ENCODE results near the gene CNST. TPM values are rescaled to one million over a fixed set of nuclear protein-coding genes. Genes with fewer than 3 reads are reported as not detected.
A peak's percentile ranks its signal among the peaks of the same experiment; 100 is the strongest.
"Not testable (repeated sequence)": the region's sequence is repeated elsewhere in the genome, so short reads cannot be mapped to it uniquely, and the experiment has no call there.

Gene CNST
- total RNA-seq, 1 donor from 2014 or later = 31.0 TPM

- DNase-seq = no peak
Measured at GRCh38 chr1:246622035-246622652, 55.9 kb downstream of the CNST start.

GRCh38 chr1:246624091-246624490 lies 57.8 kb downstream of the CNST start:
- DNase-seq = no peak

GRCh38 chr1:246629030-246629429 lies 62.8 kb downstream of the CNST start:
- no peak for DNase-seq

- DNase-seq = no peak
Measured at GRCh38 chr1:246629976-246630375, 63.7 kb downstream of the CNST start.

- peak; percentile 23 for DNase-seq
Measured at GRCh38 chr1:246631426-246631825, 65.2 kb downstream of the CNST start.

GRCh38 chr1:246632281-246633168 lies 66.3 kb downstream of the CNST start:
- DNase-seq = peak; percentile 12

GRCh38 chr1:246634659-246635058 lies 68.4 kb downstream of the CNST start:
- DNase-seq = not testable (repeated sequence)

- DNase-seq = no peak
Measured at GRCh38 chr1:246638941-246639655, 72.8 kb downstream of the CNST start.

- no peak for DNase-seq
Measured at GRCh38 chr1:246639732-246640131, 73.5 kb downstream of the CNST start.

- DNase-seq = no peak
Measured at GRCh38 chr1:246640747-246641146, 74.5 kb downstream of the CNST start.

- no peak for DNase-seq
Measured at GRCh38 chr1:246641394-246641793, 75.1 kb downstream of the CNST start.

- no peak for DNase-seq
Measured at GRCh38 chr1:246642719-246643118, 76.5 kb downstream of the CNST start.

GRCh38 chr1:246647113-246647512 lies 80.9 kb downstream of the CNST start:
- DNase-seq = peak; percentile 32

- no peak for DNase-seq
Measured at GRCh38 chr1:246647513-246647912, 81.3 kb downstream of the CNST start.

- peak; percentile 18 for DNase-seq
Measured at GRCh38 chr1:246651012-246651695, 84.9 kb downstream of the CNST start.

GRCh38 chr1:246658567-246658966 lies 92.3 kb downstream of the CNST start:
- no peak for DNase-seq

GRCh38 chr1:246659594-246660140 lies 93.4 kb downstream of the CNST start:
- DNase-seq = no peak

- no peak for DNase-seq
Measured at GRCh38 chr1:246661451-246661850, 95.2 kb downstream of the CNST start.

- no peak for DNase-seq
Measured at GRCh38 chr1:246667773-246668172, 101.5 kb downstream of the CNST start.

GRCh38 chr1:246669659-246670058 lies 103.4 kb downstream of the CNST start:
- DNase-seq = no peak

- no peak for DNase-seq
Measured at GRCh38 chr1:246674049-246674448, 107.8 kb downstream of the CNST start.

GRCh38 chr1:246677842-246678241 lies 111.6 kb downstream of the CNST start:
- no peak for DNase-seq

Measured in dermis blood vessel endothelial cell (primary cell).